ENCODE measurements around the gene GPR61. TPM values are rescaled to one million over a fixed set of nuclear protein-coding genes. Genes with fewer than 3 reads are reported as not detected.
A peak's percentile ranks its signal among the peaks of the same experiment; 100 is the strongest.

The GPR61 gene
- total and polyA plus RNA-seq, 9 of the 15 experiments (the other 6 are each of a cell fraction or from before 2014, with no cell fraction given) = 0.04 to 1.1 (median 0.25) TPM; not detected in 4

DNA sequence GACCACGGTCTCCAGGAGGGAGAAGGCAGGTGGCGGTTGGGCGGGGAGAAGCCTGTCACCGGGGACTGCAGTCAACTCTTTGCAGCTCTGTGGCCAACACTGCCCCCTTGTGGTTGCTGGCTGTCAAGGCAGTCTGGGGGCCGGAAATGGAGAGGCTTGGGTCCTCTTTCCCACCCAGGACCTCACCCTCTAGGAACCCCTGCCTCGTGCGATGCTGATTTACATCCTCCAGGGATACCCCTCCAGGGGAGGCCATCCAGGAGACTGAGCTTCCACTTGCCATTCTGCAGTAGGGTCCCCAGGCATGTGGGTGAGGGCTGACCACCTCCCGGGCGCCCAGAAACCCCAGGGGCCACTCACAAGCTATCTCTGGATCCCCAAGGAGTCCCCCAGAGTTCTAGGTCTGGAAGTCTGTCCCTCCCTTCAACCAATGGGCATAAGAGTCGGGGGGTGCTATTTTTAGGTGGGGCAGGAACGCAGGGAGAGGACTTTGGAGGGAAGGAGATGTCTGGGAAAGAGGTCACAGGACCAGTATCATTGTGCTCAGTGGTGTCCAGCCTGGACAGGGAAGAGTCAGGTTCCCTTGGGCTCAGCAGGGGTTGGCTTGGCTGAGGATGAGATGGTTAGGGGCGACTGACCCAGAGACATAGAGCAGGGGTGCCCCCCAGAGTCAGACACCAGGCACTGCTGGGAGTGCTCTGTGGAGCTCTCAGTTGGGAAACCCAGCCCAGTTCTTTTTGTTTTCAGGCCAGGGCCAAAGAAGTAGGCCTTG, 7.1 kb upstream of the GPR61 start (continued):
- TF ChIP-seq HNRNPLL (IDR thresholded peaks at IDR 0.05; ENCODE audit: low read depth, low read length, poor library complexity, severe bottlenecking) = no peak
- TF ChIP-seq, protein P1, sequence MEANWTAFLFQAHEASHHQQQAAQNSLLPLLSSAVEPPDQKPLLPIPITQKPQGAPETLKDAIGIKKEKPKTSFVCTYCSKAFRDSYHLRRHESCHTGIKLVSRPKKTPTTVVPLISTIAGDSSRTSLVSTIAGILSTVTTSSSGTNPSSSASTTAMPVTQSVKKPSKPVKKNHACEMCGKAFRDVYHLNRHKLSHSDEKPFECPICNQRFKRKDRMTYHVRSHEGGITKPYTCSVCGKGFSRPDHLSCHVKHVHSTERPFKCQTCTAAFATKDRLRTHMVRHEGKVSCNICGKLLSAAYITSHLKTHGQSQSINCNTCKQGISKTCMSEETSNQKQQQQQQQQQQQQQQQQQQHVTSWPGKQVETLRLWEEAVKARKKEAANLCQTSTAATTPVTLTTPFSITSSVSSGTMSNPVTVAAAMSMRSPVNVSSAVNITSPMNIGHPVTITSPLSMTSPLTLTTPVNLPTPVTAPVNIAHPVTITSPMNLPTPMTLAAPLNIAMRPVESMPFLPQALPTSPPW (CRISPR knock-in tag; IDR thresholded peaks at IDR 0.05) = peak; percentile 61
- no peak for TF ChIP-seq TAF7 (tag; IDR thresholded peaks at IDR 0.05)
- TF ChIP-seq SIRT6 (IDR thresholded peaks at IDR 0.05; ENCODE audit: low read depth, low read length) = no peak
- TF ChIP-seq SMC3 (conservative IDR thresholded peaks at IDR 0.05; ENCODE audit: insufficient read depth, low read depth, low read length) = peak; percentile 97
- TF ChIP-seq MAFK (IDR thresholded peaks at IDR 0.05; ENCODE audit: low read length) = no peak
- TF ChIP-seq NEUROD1 (IDR thresholded peaks at IDR 0.05; ENCODE audit: borderline replicate concordance, low read depth, low read length, partially characterized antibody) = no peak
- no peak for TF ChIP-seq HMG20A (CRISPR knock-in tag; conservative IDR thresholded peaks at IDR 0.05)
- TF ChIP-seq CC2D1A (IDR thresholded peaks at IDR 0.05) = peak; percentile 87
- 0 out of 2 replicates have a peak, but pooled peaks have one; percentile 46 for TF ChIP-seq LCOR (CRISPR knock-in tag; IDR thresholded peaks at IDR 0.05)
- TF ChIP-seq, protein P2, sequence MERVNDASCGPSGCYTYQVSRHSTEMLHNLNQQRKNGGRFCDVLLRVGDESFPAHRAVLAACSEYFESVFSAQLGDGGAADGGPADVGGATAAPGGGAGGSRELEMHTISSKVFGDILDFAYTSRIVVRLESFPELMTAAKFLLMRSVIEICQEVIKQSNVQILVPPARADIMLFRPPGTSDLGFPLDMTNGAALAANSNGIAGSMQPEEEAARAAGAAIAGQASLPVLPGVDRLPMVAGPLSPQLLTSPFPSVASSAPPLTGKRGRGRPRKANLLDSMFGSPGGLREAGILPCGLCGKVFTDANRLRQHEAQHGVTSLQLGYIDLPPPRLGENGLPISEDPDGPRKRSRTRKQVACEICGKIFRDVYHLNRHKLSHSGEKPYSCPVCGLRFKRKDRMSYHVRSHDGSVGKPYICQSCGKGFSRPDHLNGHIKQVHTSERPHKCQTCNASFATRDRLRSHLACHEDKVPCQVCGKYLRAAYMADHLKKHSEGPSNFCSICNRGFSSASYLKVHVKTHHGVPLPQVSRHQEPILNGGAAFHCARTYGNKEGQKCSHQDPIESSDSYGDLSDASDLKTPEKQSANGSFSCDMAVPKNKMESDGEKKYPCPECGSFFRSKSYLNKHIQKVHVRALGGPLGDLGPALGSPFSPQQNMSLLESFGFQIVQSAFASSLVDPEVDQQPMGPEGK (CRISPR knock-in tag; IDR thresholded peaks at IDR 0.05; ENCODE audit: borderline replicate concordance) = no peak
- TF ChIP-seq, protein P3, sequence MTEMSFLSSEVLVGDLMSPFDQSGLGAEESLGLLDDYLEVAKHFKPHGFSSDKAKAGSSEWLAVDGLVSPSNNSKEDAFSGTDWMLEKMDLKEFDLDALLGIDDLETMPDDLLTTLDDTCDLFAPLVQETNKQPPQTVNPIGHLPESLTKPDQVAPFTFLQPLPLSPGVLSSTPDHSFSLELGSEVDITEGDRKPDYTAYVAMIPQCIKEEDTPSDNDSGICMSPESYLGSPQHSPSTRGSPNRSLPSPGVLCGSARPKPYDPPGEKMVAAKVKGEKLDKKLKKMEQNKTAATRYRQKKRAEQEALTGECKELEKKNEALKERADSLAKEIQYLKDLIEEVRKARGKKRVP (CRISPR knock-in tag; IDR thresholded peaks at IDR 0.05) = no peak
- TF ChIP-seq NCOA4 (IDR thresholded peaks at IDR 0.05; ENCODE audit: partially characterized antibody) = no peak
- no peak for TF ChIP-seq U2AF1 (optimal IDR thresholded peaks at IDR 0.05; ENCODE audit: low read depth, low read length)
- TF ChIP-seq, protein P4, sequence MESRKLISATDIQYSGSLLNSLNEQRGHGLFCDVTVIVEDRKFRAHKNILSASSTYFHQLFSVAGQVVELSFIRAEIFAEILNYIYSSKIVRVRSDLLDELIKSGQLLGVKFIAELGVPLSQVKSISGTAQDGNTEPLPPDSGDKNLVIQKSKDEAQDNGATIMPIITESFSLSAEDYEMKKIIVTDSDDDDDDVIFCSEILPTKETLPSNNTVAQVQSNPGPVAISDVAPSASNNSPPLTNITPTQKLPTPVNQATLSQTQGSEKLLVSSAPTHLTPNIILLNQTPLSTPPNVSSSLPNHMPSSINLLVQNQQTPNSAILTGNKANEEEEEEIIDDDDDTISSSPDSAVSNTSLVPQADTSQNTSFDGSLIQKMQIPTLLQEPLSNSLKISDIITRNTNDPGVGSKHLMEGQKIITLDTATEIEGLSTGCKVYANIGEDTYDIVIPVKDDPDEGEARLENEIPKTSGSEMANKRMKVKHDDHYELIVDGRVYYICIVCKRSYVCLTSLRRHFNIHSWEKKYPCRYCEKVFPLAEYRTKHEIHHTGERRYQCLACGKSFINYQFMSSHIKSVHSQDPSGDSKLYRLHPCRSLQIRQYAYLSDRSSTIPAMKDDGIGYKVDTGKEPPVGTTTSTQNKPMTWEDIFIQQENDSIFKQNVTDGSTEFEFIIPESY (CRISPR knock-in tag; IDR thresholded peaks at IDR 0.05) = peak; percentile 82
- peak; percentile 29; the same call in 1 of the 2 replicates for TF ChIP-seq ZNF384 (IDR thresholded peaks at IDR 0.05; ENCODE audit: low read depth, low read length)
- no peak for TF ChIP-seq HEY1 (CRISPR knock-in tag; IDR thresholded peaks at IDR 0.05; ENCODE audit: borderline replicate concordance)
- TF ChIP-seq DDX20 (tag; IDR thresholded peaks at IDR 0.05; ENCODE audit: low read depth) = no peak
- TF ChIP-seq ZNF282 (CRISPR knock-in tag; IDR thresholded peaks at IDR 0.05) = no peak
- TF ChIP-seq ZNF431 (CRISPR knock-in tag; IDR thresholded peaks at IDR 0.05) = no peak
- no peak for TF ChIP-seq NFIC (IDR thresholded peaks at IDR 0.05)
- no peak for TF ChIP-seq SAP30 (IDR thresholded peaks at IDR 0.05; ENCODE audit: borderline replicate concordance, insufficient read depth, low read depth, low read length, poor library complexity, severe bottlenecking)

All from K562 (cell line).